B cell (primary cell): ENCODE data around the gene ADRA2C. TPM values are rescaled to one million over a fixed set of nuclear protein-coding genes. Genes with fewer than 3 reads are reported as not detected.

Experiments
- ATAC-seq: fragments of 200-7000 bp; cut with Tn5 transposase; one replicate; pipeline ENCODE4 v1.10.0; 2021; ENCODE audit warnings: low read depth, mild to moderate bottlenecking, moderate number of reproducible peaks, moderate library complexity
- CTCF ChIA-PET: fragments of 350-600 bp; sonication (Branson Sonifier 250); formaldehyde crosslinking; loops from one replicate; lab custom pipeline; 2021; ENCODE audit warnings: antibody characterized with exemption, inconsistent platforms; lab: Charles Lee
- POLR2A ChIA-PET: fragments of 350-600 bp; sonication (Branson Sonifier 250); formaldehyde crosslinking; loops from one replicate; lab custom pipeline; 2021; ENCODE audit warnings: antibody characterized with exemption; lab: Charles Lee
- DNase-seq: peaks from one replicate; pipeline ENCODE4 v3.0.0; 2013
- H2AFZ ChIP-seq: 2 replicates; pipeline ENCODE4 v1.6.1; 2012; ENCODE audit warnings: mild to moderate bottlenecking, low read depth, low read length; ENCODE audit not compliant: insufficient read depth, poor library complexity, severe bottlenecking
- H3K27ac ChIP-seq, 2 donors: 1 replicate in 1 of 2; 2 replicates in 1 of 2; pipeline ENCODE4 v1.5.1; 2012 to 2013; ENCODE audit warnings: low read length in 2 of 2, mild to moderate bottlenecking in 2 of 2, moderate library complexity in 1 of 2
- H3K27me3 ChIP-seq, 4 experiments: fragments of 200-600 bp in 1 of 4; sonication (generic) in 1 of 4; replicated peaks in 1 of 4; 1 replicate in 2 of 4; 2 replicates in 2 of 4; pipeline versions ENCODE4 v1.6.1 to v1.7.0; 2013 to 2016; ENCODE audit warnings: low read length in 3 of 4, mild to moderate bottlenecking in 2 of 4, mixed read lengths in 1 of 4, moderate library complexity in 1 of 4; ENCODE audit not compliant: insufficient read depth in 4 of 4, control insufficient read depth in 3 of 4; ENCODE audit errors: control extremely low read depth in 1 of 4
- H3K36me3 ChIP-seq, 2 experiments: replicated peaks in 1 of 2; 1 replicate in 1 of 2; 2 replicates in 1 of 2; pipeline versions ENCODE4 v1.6.1 to v1.7.1; 2013; ENCODE audit warnings: low read length in 1 of 2; ENCODE audit not compliant: insufficient read depth in 2 of 2, control insufficient read depth in 1 of 2; ENCODE audit errors: control extremely low read depth in 1 of 2, extremely low read depth in 1 of 2
- H3K4me1 ChIP-seq, 2 donors: fragments of 200-600 bp in 1 of 2; sonication (generic) in 1 of 2; 1 replicate in 1 of 2; 2 replicates in 1 of 2; pipeline versions ENCODE4 v1.5.1 to v1.6.1; 2013 to 2017; ENCODE audit warnings: low read length in 2 of 2; ENCODE audit not compliant: control insufficient read depth in 2 of 2, insufficient read depth in 2 of 2
- H3K4me2 ChIP-seq: replicated peaks from 2 replicates; pipeline ENCODE3; 2012; ENCODE audit warnings: mild to moderate bottlenecking, low read depth, low read length; ENCODE audit not compliant: poor library complexity, severe bottlenecking
- H3K4me3 ChIP-seq, 5 experiments: fragments of 200-600 bp in 1 of 5; sonication (generic) in 1 of 5; 1 replicate in 3 of 5; 2 replicates in 2 of 5; pipeline versions ENCODE4 v1.5.1 to v1.7.0; 2011 to 2016; ENCODE audit warnings: low read length in 4 of 5, mild to moderate bottlenecking in 4 of 5, low read depth in 2 of 5, control low read depth in 1 of 5, moderate library complexity in 1 of 5; ENCODE audit not compliant: insufficient read depth in 1 of 5; ENCODE audit errors: control extremely low read depth in 1 of 5, extremely low read depth in 1 of 5
- H3K79me2 ChIP-seq: fragments of 200-600 bp; sonication (generic); one replicate; pipeline ENCODE4 v1.6.0; 2016; ENCODE audit warnings: low read length; ENCODE audit not compliant: control insufficient read depth, insufficient read depth
- H3K9ac ChIP-seq: fragments of 200-600 bp; sonication (generic); 2 replicates; pipeline ENCODE4 v1.6.1; 2017; ENCODE audit warnings: mild to moderate bottlenecking, low read length, moderate library complexity
- H3K9me3 ChIP-seq, 3 donors: one replicate each; pipeline versions ENCODE4 v1.6.1 to v1.7.1; 2013; ENCODE audit warnings: low read length in 2 of 3; ENCODE audit not compliant: control insufficient read depth in 2 of 3, insufficient read depth in 1 of 3; ENCODE audit errors: control extremely low read depth in 1 of 3
- H4K20me1 ChIP-seq: 2 replicates; pipeline ENCODE4 v1.6.0; 2012; ENCODE audit warnings: mild to moderate bottlenecking, low read length; ENCODE audit not compliant: insufficient read depth, control insufficient read depth, poor library complexity, severe bottlenecking
- H3K27ac Mint-ChIP-seq: one replicate; pipeline ENCODE4 v1.8.0; 2021; ENCODE audit warnings: mixed read lengths
- H3K27me3 Mint-ChIP-seq: one replicate; pipeline ENCODE4 v1.8.0; 2021; ENCODE audit warnings: mixed read lengths
- H3K4me1 Mint-ChIP-seq: one replicate; pipeline ENCODE4 v1.8.0; 2021; ENCODE audit warnings: mixed read lengths
- H3K4me3 Mint-ChIP-seq: one replicate; pipeline ENCODE4 v1.8.0; 2021; ENCODE audit warnings: mixed read lengths
- H3K9me3 Mint-ChIP-seq: one replicate; pipeline ENCODE4 v1.8.0; 2022; ENCODE audit warnings: mixed read lengths; ENCODE audit not compliant: insufficient read depth
- EZH2 ChIP-seq: IDR thresholded peaks from 2 replicates; pipeline ENCODE4 v1.6.1; 2012; ENCODE audit warnings: borderline replicate concordance, low read depth, mild to moderate bottlenecking, moderate library complexity, low read length; ENCODE audit not compliant: insufficient read depth, poor library complexity, severe bottlenecking
- WGBS: methylation state at CpG from one replicate; pipeline ENCODE4 v1.1.5; 2013; ENCODE audit warnings: missing lambda C conversion rate; ENCODE audit not compliant: insufficient coverage; 5-methylcytosine and 5-hydroxymethylcytosine counted together
- intact Hi-C: fragments of 100-400 bp; cut with micrococcal nuclease; formaldehyde crosslinking; loops from one replicate; pipeline ENCODE4 v1.10.0; 2022
- polyA plus RNA-seq: library from polyadenylated mRNA; depleted of rRNA; stranded (reverse); fragments of >200 nt; gene quantifications from 2 replicates; pipeline ENCODE4 v1.2.3, GENCODE V29; 2012
- total RNA-seq, 2 donors: library from RNA; stranded (reverse); fragments of 120-200 nt in 1 of 2; gene quantifications; 1 replicate in 1 of 2; 2 replicates in 1 of 2; pipeline versions ENCODE4 v1.2.3 to v1.2.4, GENCODE V29; 2013 to 2022
- TF ChIP-seq, protein P1 (sequence below): fragments of 200-600 bp; IDR thresholded peaks from one replicate; pipeline ENCODE4 v1.8.0; 2022; ENCODE audit warnings: antibody characterized with exemption, mild to moderate bottlenecking

Gene ADRA2C
- total and polyA plus RNA-seq, 2 donors (not counting 1 experiment from before 2014, with no cell fraction given), result not detected

DNA sequence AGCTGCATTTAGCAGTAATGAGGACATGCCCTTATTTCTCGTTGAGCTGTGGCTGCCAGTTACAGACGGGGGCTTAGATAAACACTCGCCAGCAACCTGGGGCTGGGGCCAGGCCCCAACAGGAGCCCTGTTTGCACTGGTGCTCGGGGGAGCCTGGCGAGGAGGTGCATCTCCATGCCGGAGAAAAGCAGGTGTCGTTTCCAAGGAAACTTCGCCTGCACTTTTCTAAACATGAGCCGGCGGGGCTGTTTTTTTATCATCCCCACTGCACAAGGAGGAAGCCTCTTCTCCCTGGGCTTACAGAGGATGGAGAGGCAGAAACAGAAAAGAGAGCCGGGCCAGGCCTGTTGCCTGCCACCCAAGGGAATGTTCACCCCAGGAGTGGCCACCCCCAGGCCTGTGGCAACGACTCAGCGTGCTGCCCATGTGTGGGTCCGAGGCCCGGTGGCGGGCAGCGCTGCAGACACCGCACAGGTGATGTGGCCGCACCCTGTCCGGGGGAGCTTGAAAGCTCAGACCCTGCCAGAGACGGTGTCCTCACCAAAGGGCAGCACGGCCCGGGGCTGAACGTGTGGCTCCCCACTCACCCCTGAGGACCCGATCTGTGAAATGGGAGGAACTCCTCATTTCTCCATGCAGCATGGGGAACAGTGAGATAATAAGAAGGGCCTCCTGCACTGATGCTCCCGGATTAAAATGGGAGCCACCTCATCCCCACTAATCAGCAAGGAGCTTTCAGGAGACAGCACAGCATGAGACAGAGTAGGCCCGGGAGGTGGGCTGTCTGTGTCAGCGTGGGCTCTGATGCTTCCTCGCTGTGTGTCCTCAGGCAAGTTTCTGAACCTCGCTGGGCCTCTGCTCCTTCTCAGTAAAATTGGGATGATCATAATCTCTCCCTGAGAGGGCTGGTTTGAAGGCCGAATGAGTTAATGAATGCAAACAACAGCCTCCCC lies 33.8 kb upstream of the ADRA2C start:
- 91% methylated on average over 29 of the region's 31 CpGs for WGBS
- Mint-ChIP-seq H3K27ac (no peak overlapping the region), H3K4me3 (no peak overlapping the region), H3K27me3 (peaks cover 16% of the 10 kb centered on the region), H3K4me1 (no peaks in the 10 kb centered on the region), H3K9me3 (no peaks in the 10 kb centered on the region)
- Histone ChIP-seq H3K4me1 (no peaks in the 10 kb centered on the region), H3K9me3 (peaks cover 0 to 16% (median 0%) of the 10 kb centered on the region in 3 donors), H3K36me3 (no peaks in the 10 kb centered on the region), H3K4me3 (no peak overlapping the region), H3K4me2 (no peak overlapping the region), H3K27me3 (no peaks in the 10 kb centered on the region), H3K9ac (no peak overlapping the region), H2AFZ (no peak overlapping the region), H4K20me1 (no peaks in the 10 kb centered on the region), H3K79me2 (no peaks in the 10 kb centered on the region), H3K27ac (no peak overlapping the region)
- POLR2A ChIA-PET, result no interaction called here
- ATAC-seq (no peak), DNase-seq (no peak)
- intact Hi-C loops, result no loop called here
- TF ChIP-seq, protein P1, sequence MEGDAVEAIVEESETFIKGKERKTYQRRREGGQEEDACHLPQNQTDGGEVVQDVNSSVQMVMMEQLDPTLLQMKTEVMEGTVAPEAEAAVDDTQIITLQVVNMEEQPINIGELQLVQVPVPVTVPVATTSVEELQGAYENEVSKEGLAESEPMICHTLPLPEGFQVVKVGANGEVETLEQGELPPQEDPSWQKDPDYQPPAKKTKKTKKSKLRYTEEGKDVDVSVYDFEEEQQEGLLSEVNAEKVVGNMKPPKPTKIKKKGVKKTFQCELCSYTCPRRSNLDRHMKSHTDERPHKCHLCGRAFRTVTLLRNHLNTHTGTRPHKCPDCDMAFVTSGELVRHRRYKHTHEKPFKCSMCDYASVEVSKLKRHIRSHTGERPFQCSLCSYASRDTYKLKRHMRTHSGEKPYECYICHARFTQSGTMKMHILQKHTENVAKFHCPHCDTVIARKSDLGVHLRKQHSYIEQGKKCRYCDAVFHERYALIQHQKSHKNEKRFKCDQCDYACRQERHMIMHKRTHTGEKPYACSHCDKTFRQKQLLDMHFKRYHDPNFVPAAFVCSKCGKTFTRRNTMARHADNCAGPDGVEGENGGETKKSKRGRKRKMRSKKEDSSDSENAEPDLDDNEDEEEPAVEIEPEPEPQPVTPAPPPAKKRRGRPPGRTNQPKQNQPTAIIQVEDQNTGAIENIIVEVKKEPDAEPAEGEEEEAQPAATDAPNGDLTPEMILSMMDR, result no peak
- no peak for TF ChIP-seq EZH2
- CTCF ChIA-PET, result no interaction called here

DNA sequence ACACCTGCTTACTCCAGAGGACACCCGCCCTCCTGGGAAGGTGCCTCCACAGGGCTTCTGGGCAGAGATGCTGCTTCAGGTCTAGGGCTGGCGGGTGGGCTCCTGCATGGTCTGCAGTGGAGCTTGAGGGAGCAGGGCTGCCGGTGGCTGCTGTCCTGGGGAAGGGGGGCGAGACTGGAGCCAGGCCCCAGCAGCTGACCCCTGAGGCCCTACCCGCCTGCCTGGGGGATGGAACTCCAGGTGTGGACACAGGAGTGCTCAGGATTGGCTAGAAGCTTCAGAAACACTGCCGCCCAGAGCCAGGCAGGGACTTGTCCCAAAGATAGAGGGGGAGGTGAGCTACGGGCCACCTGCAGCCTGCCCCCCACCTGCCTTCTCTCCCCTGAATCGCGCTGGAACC lies 33.0 kb upstream of the ADRA2C start:
- no peaks in the 10 kb centered on the region for H3K4me1 Mint-ChIP-seq
- DNase-seq (no peak), ATAC-seq (no peak)
- no peaks in the 10 kb centered on the region for H3K4me1 ChIP-seq
- no peaks in the 10 kb centered on the region for H3K27me3 ChIP-seq
- no peaks in the 10 kb centered on the region for H3K36me3 ChIP-seq
- no peak overlapping the region for H3K4me2 ChIP-seq
- intact Hi-C loops, result no loop called here
- no peak overlapping the region for H3K4me3 Mint-ChIP-seq
- CTCF ChIA-PET, result no interaction called here
- peaks cover 16% of the 10 kb centered on the region for H3K27me3 Mint-ChIP-seq
- no peak overlapping the region for H3K4me3 ChIP-seq
- WGBS, result 74% methylated on average over 5 of the region's 9 CpGs
- no peak for TF ChIP-seq EZH2
- TF ChIP-seq, protein P1, result no peak
- POLR2A ChIA-PET, result no interaction called here
- H3K9me3 Mint-ChIP-seq, result no peaks in the 10 kb centered on the region
- no peak overlapping the region for H3K9ac ChIP-seq
- no peaks in the 10 kb centered on the region for H4K20me1 ChIP-seq
- no peak overlapping the region for H2AFZ ChIP-seq
- no peak overlapping the region for H3K27ac Mint-ChIP-seq
- no peak overlapping the region for H3K27ac ChIP-seq
- no peaks in the 10 kb centered on the region for H3K79me2 ChIP-seq
- H3K9me3 ChIP-seq, result peaks cover 0 to 16% (median 0%) of the 10 kb centered on the region in 3 donors
